A549 (cell line): ENCODE results near the gene GRK5. TPM values are rescaled to one million over a fixed set of nuclear protein-coding genes. Genes with fewer than 3 reads are reported as not detected.

Experiments used
- CBX2 ChIP-seq: fragments of 200-600 bp; sonication (generic); IDR thresholded peaks from 2 replicates; pipeline ENCODE4 v1.6.1; 2016; ENCODE audit warnings: low read depth, mild to moderate bottlenecking, borderline replicate concordance
- CHD2 ChIP-seq: fragments of 150-350 bp; IDR thresholded peaks from 2 replicates; pipeline ENCODE4 v1.6.1; 2014; ENCODE audit warnings: low read length; ENCODE audit not compliant: partially characterized antibody
- EHF ChIP-seq: fragments of 250-450 bp; sonication (Bioruptor Pico); IDR thresholded peaks from 2 replicates; pipeline ENCODE4 v1.5.0; 2020; ENCODE audit warnings: mild to moderate bottlenecking
- EP300 ChIP-seq, 2 experiments: fragments of >200 bp; sonication (Bioruptor Twin); formaldehyde crosslinking; IDR thresholded peaks; 2 replicates in 1 of 2; 3 replicates in 1 of 2; pipeline ENCODE4 v1.6.1; 2016 to 2017
- FOSB ChIP-seq: fragments of 250-450 bp; sonication (Bioruptor Pico); IDR thresholded peaks from 2 replicates; pipeline ENCODE4 v1.5.0; 2020; ENCODE audit warnings: mild to moderate bottlenecking, moderate library complexity
- HEYL ChIP-seq: fragments of 250-450 bp; sonication (Bioruptor Pico); IDR thresholded peaks from 2 replicates; pipeline ENCODE4 v1.8.0; 2021; ENCODE audit warnings: mild to moderate bottlenecking, moderate library complexity
- HOXA7 ChIP-seq: fragments of 250-450 bp; sonication (Bioruptor Pico); IDR thresholded peaks from 2 replicates; pipeline ENCODE4 v1.5.0; 2020; ENCODE audit warnings: mild to moderate bottlenecking, moderate library complexity
- HOXB13 ChIP-seq: fragments of 250-450 bp; sonication (Bioruptor Pico); IDR thresholded peaks from 2 replicates; pipeline ENCODE4 v1.5.0; 2020; ENCODE audit warnings: low read depth, mild to moderate bottlenecking, moderate library complexity
- HOXB5 ChIP-seq: fragments of 250-450 bp; sonication (Bioruptor Pico); IDR thresholded peaks from 2 replicates; pipeline ENCODE4 v1.5.0; 2020; ENCODE audit warnings: mild to moderate bottlenecking, moderate library complexity
- JUN ChIP-seq, 2 experiments: fragments of >200 bp; sonication (Bioruptor Twin); formaldehyde crosslinking; IDR thresholded peaks; 2 replicates in 1 of 2; 3 replicates in 1 of 2; pipeline ENCODE4 v1.6.1; 2016 to 2017
- JUNB ChIP-seq: fragments of >200 bp; sonication (Bioruptor Twin); formaldehyde crosslinking; IDR thresholded peaks from 2 replicates; pipeline ENCODE4 v1.6.1; 2016
- KDM5A ChIP-seq: fragments of 200-600 bp; sonication (generic); IDR thresholded peaks from 2 replicates; pipeline ENCODE4 v1.6.1; 2016; ENCODE audit warnings: antibody characterized with exemption, mild to moderate bottlenecking
- MAFK ChIP-seq: fragments of 450-650 bp; IDR thresholded peaks from 2 replicates; pipeline ENCODE4 v1.6.1; 2014; ENCODE audit not compliant: partially characterized antibody
- MAZ ChIP-seq: fragments of 150-350 bp; IDR thresholded peaks from 2 replicates; pipeline ENCODE4 v1.6.1; 2014; ENCODE audit warnings: antibody characterized with exemption, low read depth, low read length, borderline replicate concordance
- MYC ChIP-seq: IDR thresholded peaks from 2 replicates; pipeline ENCODE4 v1.6.1; 2012; ENCODE audit warnings: mild to moderate bottlenecking, inconsistent platforms, low read length, improper control_type of control experiment, borderline replicate concordance
- NPAS2 ChIP-seq: fragments of 250-450 bp; sonication (Bioruptor Pico); IDR thresholded peaks from 2 replicates; pipeline ENCODE4 v1.8.0; 2022; ENCODE audit warnings: mild to moderate bottlenecking, moderate library complexity, borderline replicate concordance
- NR3C1 ChIP-seq: fragments of >200 bp; sonication (Bioruptor Twin); formaldehyde crosslinking; IDR thresholded peaks from 3 replicates; pipeline ENCODE4 v1.6.1; 2017
- PHF8 ChIP-seq: fragments of 200-600 bp; sonication (generic); IDR thresholded peaks from 2 replicates; pipeline ENCODE4 v1.6.1; 2016; ENCODE audit warnings: low read depth, mild to moderate bottlenecking, antibody characterized with exemption, moderate library complexity, borderline replicate concordance
- POLR2A ChIP-seq: IDR thresholded peaks from 2 replicates; pipeline ENCODE4 v1.6.1; 2012; ENCODE audit warnings: mild to moderate bottlenecking, low read length
- POLR2AphosphoS2 ChIP-seq: conservative IDR thresholded peaks from 2 replicates; pipeline ENCODE4 v1.6.1; 2012; ENCODE audit warnings: low read length, improper control_type of control experiment, inconsistent platforms
- RAD21 ChIP-seq, 2 experiments: fragments of >200 bp in 1 of 2; sonication (Bioruptor Twin) in 1 of 2; formaldehyde crosslinking in 1 of 2; IDR thresholded peaks in 1 of 2; conservative IDR thresholded peaks in 1 of 2; 2 replicates in 1 of 2; 3 replicates in 1 of 2; pipeline ENCODE4 v1.6.1; 2012 to 2018; ENCODE audit warnings: inconsistent platforms in 1 of 2
- RCOR1 ChIP-seq: fragments of 150-350 bp; IDR thresholded peaks from 2 replicates; pipeline ENCODE4 v1.6.1; 2014; ENCODE audit warnings: antibody characterized with exemption, low read length, low read depth
- RFX5 ChIP-seq: fragments of 450-650 bp; IDR thresholded peaks from 2 replicates; pipeline ENCODE4 v1.7.1; 2014; ENCODE audit warnings: antibody characterized with exemption, mild to moderate bottlenecking, moderate library complexity
- SREBF2 ChIP-seq: fragments of 450-650 bp; IDR thresholded peaks from 2 replicates; pipeline ENCODE4 v1.6.1; 2014; ENCODE audit warnings: mild to moderate bottlenecking, moderate library complexity
- ZC3H11A ChIP-seq: fragments of 450-650 bp; IDR thresholded peaks from 2 replicates; pipeline ENCODE4 v1.6.1; 2014; ENCODE audit warnings: antibody characterized with exemption, mild to moderate bottlenecking
- ZFP36 ChIP-seq: fragments of 450-650 bp; IDR thresholded peaks from 2 replicates; pipeline ENCODE4 v1.6.1; 2014; ENCODE audit warnings: borderline replicate concordance; ENCODE audit not compliant: partially characterized antibody
- ZSCAN20 ChIP-seq: fragments of 250-450 bp; sonication (Bioruptor Pico); IDR thresholded peaks from 2 replicates; pipeline ENCODE4 v1.8.0; 2022; ENCODE audit warnings: mild to moderate bottlenecking, moderate library complexity
- polyA plus RNA-seq, 4 experiments: library from polyadenylated mRNA; depleted of rRNA in 3 of 4; stranded (reverse); fragments of >200 nt; fragmentation: RNase III in 1 of 4; extraction: RNeasy Plus Mini Kit Qiagen cat#74134 plus additional on column Dnase treatment in 1 of 4; gene quantifications; 2 replicates in 3 of 4; 3 replicates in 1 of 4; pipeline ENCODE4 v1.2.3, GENCODE V29; 2011 to 2017
- TF ChIP-seq, protein P1 (sequence below): fragments of 150-350 bp; IDR thresholded peaks from 2 replicates; pipeline ENCODE4 v1.6.1; 2014; ENCODE audit warnings: low read depth, mild to moderate bottlenecking, low read length
- TF ChIP-seq, protein P2 (sequence below): IDR thresholded peaks from 2 replicates; pipeline ENCODE4 v1.6.1; 2012
- TF ChIP-seq, protein P3 (sequence below): fragments of >200 bp; sonication (Bioruptor Twin); formaldehyde crosslinking; IDR thresholded peaks from 3 replicates; pipeline ENCODE4 v1.6.1; 2016
- TF ChIP-seq, protein P4 (sequence below): fragments of >200 bp; sonication (Bioruptor Twin); formaldehyde crosslinking; IDR thresholded peaks from 2 replicates; pipeline ENCODE4 v1.6.1; 2016
- TF ChIP-seq, protein P5 (sequence below): fragments of 250-450 bp; sonication (Bioruptor Pico); IDR thresholded peaks from 2 replicates; pipeline ENCODE4 v1.5.0; 2020; ENCODE audit warnings: low read depth, mild to moderate bottlenecking, moderate library complexity
- TF ChIP-seq, protein P6 (sequence below): fragments of >200 bp; sonication (Bioruptor Twin); formaldehyde crosslinking; IDR thresholded peaks from 3 replicates; pipeline ENCODE4 v1.5.1; 2016

Gene GRK5
- polyA plus RNA-seq, 2 of the 4 experiments (the other 2 are of a cell fraction) = 5.0 to 7.9 TPM

DNA sequence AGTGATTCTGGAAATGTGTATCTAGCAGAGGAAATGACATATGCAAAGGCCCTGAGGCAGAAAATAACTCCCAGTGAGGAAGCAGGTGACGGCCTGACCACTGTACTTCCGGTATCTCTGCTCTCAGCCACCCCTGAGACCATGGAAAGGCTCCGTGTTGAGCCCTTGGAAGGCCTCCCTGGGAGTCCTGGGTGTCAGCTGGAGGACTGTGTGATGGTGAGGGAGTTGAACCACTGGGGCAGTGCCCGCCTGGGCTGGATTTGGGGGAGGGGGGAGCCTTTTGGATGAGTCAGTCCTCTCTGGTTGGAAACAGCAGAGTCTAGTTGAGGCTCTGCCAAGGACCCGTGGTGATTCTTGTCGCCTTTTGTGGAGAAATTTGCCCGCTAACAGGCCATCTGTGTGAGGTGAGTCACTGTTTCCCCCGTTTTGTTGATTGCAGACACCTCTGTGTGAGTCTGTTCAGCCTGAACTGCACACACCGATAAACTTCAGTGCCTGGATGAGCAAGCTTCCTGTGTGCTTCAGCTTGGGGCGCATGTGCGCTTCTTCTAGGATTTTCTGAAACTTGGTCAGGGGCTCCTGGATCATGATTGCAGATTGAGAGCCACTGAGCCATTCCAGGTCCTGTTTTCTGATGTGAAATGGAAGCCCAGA is 98.6 kb downstream of the GRK5 start (continued):
- TF ChIP-seq, protein P1, sequence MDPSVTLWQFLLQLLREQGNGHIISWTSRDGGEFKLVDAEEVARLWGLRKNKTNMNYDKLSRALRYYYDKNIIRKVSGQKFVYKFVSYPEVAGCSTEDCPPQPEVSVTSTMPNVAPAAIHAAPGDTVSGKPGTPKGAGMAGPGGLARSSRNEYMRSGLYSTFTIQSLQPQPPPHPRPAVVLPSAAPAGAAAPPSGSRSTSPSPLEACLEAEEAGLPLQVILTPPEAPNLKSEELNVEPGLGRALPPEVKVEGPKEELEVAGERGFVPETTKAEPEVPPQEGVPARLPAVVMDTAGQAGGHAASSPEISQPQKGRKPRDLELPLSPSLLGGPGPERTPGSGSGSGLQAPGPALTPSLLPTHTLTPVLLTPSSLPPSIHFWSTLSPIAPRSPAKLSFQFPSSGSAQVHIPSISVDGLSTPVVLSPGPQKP = no peak
- TF ChIP-seq PHF8 (no peak), NR3C1 (no peak), POLR2AphosphoS2 (no peak), RAD21 (conservative IDR thresholded peaks at IDR 0.05 in 1 of 2, IDR thresholded peaks at IDR 0.05 in 1 of 2) (no peak; a peak in 3 of 5 replicates), CHD2 (no peak), CBX2 (no peak), KDM5A (no peak), ZC3H11A (no peak), ZSCAN20 (CRISPR knock-in tag) (no peak), HEYL (no peak), RFX5 (no peak), JUNB (peak; percentile 90), RCOR1 (no peak), EHF (CRISPR knock-in tag) (no peak), FOSB (CRISPR knock-in tag) (no peak), HOXB13 (no peak), HOXA7 (no peak), MAZ (no peak), ZFP36 (no peak), SREBF2 (no peak), MYC (0 out of 2 replicates have a peak, but pooled peaks have one; percentile 17), NPAS2 (CRISPR knock-in tag) (no peak), JUN (IDR thresholded peaks at IDR 0.05) (peak; percentile 71 to 81; a peak in 3 of 5 replicates), HOXB5 (no peak), EP300 (IDR thresholded peaks at IDR 0.05) (peak; percentile 19 to 47; a peak in 2 of 5 replicates), POLR2A (no peak), MAFK (no peak)
- TF ChIP-seq, protein P2, sequence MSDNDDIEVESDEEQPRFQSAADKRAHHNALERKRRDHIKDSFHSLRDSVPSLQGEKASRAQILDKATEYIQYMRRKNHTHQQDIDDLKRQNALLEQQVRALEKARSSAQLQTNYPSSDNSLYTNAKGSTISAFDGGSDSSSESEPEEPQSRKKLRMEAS = peak; percentile 82
- TF ChIP-seq, protein P3, sequence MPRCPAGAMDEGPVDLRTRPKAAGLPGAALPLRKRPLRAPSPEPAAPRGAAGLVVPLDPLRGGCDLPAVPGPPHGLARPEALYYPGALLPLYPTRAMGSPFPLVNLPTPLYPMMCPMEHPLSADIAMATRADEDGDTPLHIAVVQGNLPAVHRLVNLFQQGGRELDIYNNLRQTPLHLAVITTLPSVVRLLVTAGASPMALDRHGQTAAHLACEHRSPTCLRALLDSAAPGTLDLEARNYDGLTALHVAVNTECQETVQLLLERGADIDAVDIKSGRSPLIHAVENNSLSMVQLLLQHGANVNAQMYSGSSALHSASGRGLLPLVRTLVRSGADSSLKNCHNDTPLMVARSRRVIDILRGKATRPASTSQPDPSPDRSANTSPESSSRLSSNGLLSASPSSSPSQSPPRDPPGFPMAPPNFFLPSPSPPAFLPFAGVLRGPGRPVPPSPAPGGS = no peak; the same call in 2 of the 3 replicates
- TF ChIP-seq, protein P4, sequence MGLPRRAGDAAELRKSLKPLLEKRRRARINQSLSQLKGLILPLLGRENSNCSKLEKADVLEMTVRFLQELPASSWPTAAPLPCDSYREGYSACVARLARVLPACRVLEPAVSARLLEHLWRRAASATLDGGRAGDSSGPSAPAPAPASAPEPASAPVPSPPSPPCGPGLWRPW = no peak
- TF ChIP-seq, protein P5, sequence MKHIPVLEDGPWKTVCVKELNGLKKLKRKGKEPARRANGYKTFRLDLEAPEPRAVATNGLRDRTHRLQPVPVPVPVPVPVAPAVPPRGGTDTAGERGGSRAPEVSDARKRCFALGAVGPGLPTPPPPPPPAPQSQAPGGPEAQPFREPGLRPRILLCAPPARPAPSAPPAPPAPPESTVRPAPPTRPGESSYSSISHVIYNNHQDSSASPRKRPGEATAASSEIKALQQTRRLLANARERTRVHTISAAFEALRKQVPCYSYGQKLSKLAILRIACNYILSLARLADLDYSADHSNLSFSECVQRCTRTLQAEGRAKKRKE (CRISPR knock-in tag) = 0 out of 2 replicates have a peak, but pooled peaks have one; percentile 20
- TF ChIP-seq, protein P6, sequence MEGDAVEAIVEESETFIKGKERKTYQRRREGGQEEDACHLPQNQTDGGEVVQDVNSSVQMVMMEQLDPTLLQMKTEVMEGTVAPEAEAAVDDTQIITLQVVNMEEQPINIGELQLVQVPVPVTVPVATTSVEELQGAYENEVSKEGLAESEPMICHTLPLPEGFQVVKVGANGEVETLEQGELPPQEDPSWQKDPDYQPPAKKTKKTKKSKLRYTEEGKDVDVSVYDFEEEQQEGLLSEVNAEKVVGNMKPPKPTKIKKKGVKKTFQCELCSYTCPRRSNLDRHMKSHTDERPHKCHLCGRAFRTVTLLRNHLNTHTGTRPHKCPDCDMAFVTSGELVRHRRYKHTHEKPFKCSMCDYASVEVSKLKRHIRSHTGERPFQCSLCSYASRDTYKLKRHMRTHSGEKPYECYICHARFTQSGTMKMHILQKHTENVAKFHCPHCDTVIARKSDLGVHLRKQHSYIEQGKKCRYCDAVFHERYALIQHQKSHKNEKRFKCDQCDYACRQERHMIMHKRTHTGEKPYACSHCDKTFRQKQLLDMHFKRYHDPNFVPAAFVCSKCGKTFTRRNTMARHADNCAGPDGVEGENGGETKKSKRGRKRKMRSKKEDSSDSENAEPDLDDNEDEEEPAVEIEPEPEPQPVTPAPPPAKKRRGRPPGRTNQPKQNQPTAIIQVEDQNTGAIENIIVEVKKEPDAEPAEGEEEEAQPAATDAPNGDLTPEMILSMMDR = no peak
